K562 (cell line): ENCODE measurements around the gene ESPL1. TPM values are rescaled to one million over a fixed set of nuclear protein-coding genes. Genes with fewer than 3 reads are reported as not detected.

ENCODE experiments used
- BACH1 ChIP-seq: fragments of 200-800 bp; sonication (Bioruptor generic); IDR thresholded peaks from 2 replicates; pipeline ENCODE4 v1.6.1; 2016; ENCODE audit warnings: missing genetic modification characterization, missing compliant biosample characterization
- CEBPZ ChIP-seq: fragments of 150-350 bp; IDR thresholded peaks from 2 replicates; pipeline ENCODE4 v1.6.1; 2014; ENCODE audit warnings: low read depth, mild to moderate bottlenecking, low read length, borderline replicate concordance
- DEAF1 ChIP-seq: fragments of 450-650 bp; formaldehyde crosslinking; IDR thresholded peaks from 2 replicates; pipeline ENCODE4 v1.4.0; 2020; ENCODE audit warnings: mild to moderate bottlenecking, moderate library complexity
- HDAC6 ChIP-seq: IDR thresholded peaks from 2 replicates; pipeline ENCODE4 v1.6.1; 2012; ENCODE audit warnings: low read depth, mild to moderate bottlenecking, control low read depth, inconsistent platforms, low read length, moderate library complexity
- MTA1 ChIP-seq: fragments of 450-650 bp; IDR thresholded peaks from 2 replicates; pipeline ENCODE4 v1.6.1; 2017; ENCODE audit warnings: borderline replicate concordance
- NFIC ChIP-seq: fragments of 450-650 bp; IDR thresholded peaks from 2 replicates; pipeline ENCODE4 v1.6.1; 2017; ENCODE audit warnings: mild to moderate bottlenecking, inconsistent platforms
- POLR3A ChIP-seq: IDR thresholded peaks from 2 replicates; pipeline ENCODE4 v1.6.1; 2011; ENCODE audit warnings: borderline replicate concordance, mild to moderate bottlenecking, moderate library complexity; ENCODE audit not compliant: insufficient read length, insufficient read depth; ENCODE audit errors: extremely low read depth
- TAF15 ChIP-seq: fragments of 200-400 bp; formaldehyde crosslinking; IDR thresholded peaks from 2 replicates; pipeline ENCODE4 v1.6.1; 2017; ENCODE audit warnings: mild to moderate bottlenecking, low read depth, low read length, moderate library complexity
- TAF7 ChIP-seq: fragments of 450-650 bp; IDR thresholded peaks from 2 replicates; pipeline ENCODE4 v1.6.1; 2016; ENCODE audit warnings: missing genetic modification characterization, missing compliant biosample characterization
- TCFL5 ChIP-seq: fragments of 250-450 bp; sonication (Bioruptor Pico); conservative IDR thresholded peaks from 2 replicates; pipeline ENCODE4 v1.6.1; 2021; ENCODE audit warnings: mild to moderate bottlenecking, moderate library complexity, matching md5 sums
- TEAD1 ChIP-seq, 2 experiments: fragments of 450-650 bp in 1 of 2; sonication (generic) in 1 of 2; formaldehyde crosslinking; IDR thresholded peaks; 2 replicates each; pipeline versions ENCODE4 v1.4.0 to v1.8.0; 2020 to 2022; ENCODE audit warnings: mild to moderate bottlenecking in 2 of 2, missing genetic modification reagents in 1 of 2
- U2AF2 ChIP-seq: fragments of 200-400 bp; formaldehyde crosslinking; optimal IDR thresholded peaks from 2 replicates; pipeline ENCODE3; 2017; ENCODE audit warnings: low read depth, mild to moderate bottlenecking, low read length
- ZNF512 ChIP-seq: IDR thresholded peaks from 2 replicates; pipeline ENCODE4 v1.6.1; 2016; ENCODE audit warnings: missing genetic modification characterization, missing compliant biosample characterization
- polyA plus RNA-seq, 8 experiments: library from polyadenylated mRNA; depleted of rRNA in 4 of 8; stranded (reverse) in 5 of 8; unstranded in 3 of 8; fragments of >200 nt; fragmentation: Nextera tagmentation in 2 of 8; fragmentation: Illumina TruSeq in 1 of 8; extraction: Ambion mirVana in 2 of 8; extraction: Trizol in 1 of 8; gene quantifications; 2 replicates each; pipeline versions ENCODE4 v1.2.1 to v1.2.3, GENCODE V29; 2011 to 2014; ENCODE audit warnings: inconsistent platforms in 1 of 8, missing spikeins in 1 of 8
- total RNA-seq, 7 experiments: library from RNA; depleted of rRNA in 6 of 7; stranded (reverse); fragments of >200 nt in 6 of 7; fragmentation: Illumina TruSeq in 2 of 7; extraction: Trizol in 2 of 7; gene quantifications; 2 replicates each; pipeline versions ENCODE4 v1.2.1 to v1.2.3, GENCODE V29; 2011 to 2021; ENCODE audit warnings: low replicate concordance in 1 of 7

Gene ESPL1
- total and polyA plus RNA-seq, 9 of the 15 experiments (the other 6 are each of a cell fraction or from before 2014, with no cell fraction given) = 1.2 to 55.0 (median 18.7) TPM

GRCh38 chr12:53295070-53295890 lies 27.2 kb downstream of the ESPL1 start, which contains the start of gene PFDN5 (continued):
- TF ChIP-seq DEAF1 (CRISPR knock-in tag) (no peak), TAF15 (no peak), NFIC (no peak), U2AF2 (no peak), BACH1 (tag) (no peak), MTA1 (peak; percentile 67; the same call in 1 of the 2 replicates), TEAD1 (CRISPR knock-in tag; IDR thresholded peaks at IDR 0.05) (0 out of 4 replicates have a peak, but pooled peaks have one; percentile 28 to 43), POLR3A (no peak), CEBPZ (no peak), ZNF512 (tag) (no peak), TAF7 (peak; percentile 95), TCFL5 (no peak), HDAC6 (no peak)
